Right cardiac atrium (tissue), 5 donors: ENCODE results near the gene TNRC6A. TPM values are rescaled to one million over a fixed set of nuclear protein-coding genes. Genes with fewer than 3 reads are reported as not detected.
"Not testable (repeated sequence)": the region's sequence is repeated elsewhere in the genome, so short reads cannot be mapped to it uniquely, and the experiment has no call there.

Experiments used
- ATAC-seq, 2 donors: fragments of 200-7000 bp; cut with Tn5 transposase; one replicate each; pipeline versions ENCODE4 v1.8.0 to v1.9.1; 2020; ENCODE audit warnings: moderate library complexity in 2 of 2, mild to moderate bottlenecking in 1 of 2
- DNase-seq, 3 donors: peaks; one replicate each; pipeline ENCODE4 v3.0.0-alpha.2; 2020
- H3K27ac ChIP-seq: one replicate; pipeline ENCODE4 v1.5.1; 2013; ENCODE audit warnings: mild to moderate bottlenecking, low read length, control low read depth, moderate library complexity
- H3K27me3 ChIP-seq: one replicate; pipeline ENCODE4 v1.6.1; 2013; ENCODE audit not compliant: control insufficient read depth, insufficient read depth
- H3K4me1 ChIP-seq: one replicate; pipeline ENCODE4 v1.6.1; 2013; ENCODE audit warnings: low read length; ENCODE audit not compliant: control insufficient read depth, insufficient read depth
- H3K4me3 ChIP-seq: one replicate; pipeline ENCODE4 v1.5.1; 2013; ENCODE audit warnings: low read length, control low read depth
- H3K9me3 ChIP-seq: one replicate; pipeline ENCODE4 v1.6.1; 2013; ENCODE audit warnings: low read length; ENCODE audit not compliant: control insufficient read depth
- WGBS: extraction: QIAGEN DNeasy Blood & Tissue Kit; methylation state at CpG from one replicate; pipeline ENCODE4 v1.1.7; 2013; 5-methylcytosine and 5-hydroxymethylcytosine counted together
- intact Hi-C, 4 donors: fragments of 100-400 bp; cut with DNase I; formaldehyde crosslinking; loops; one replicate each; pipeline versions ENCODE4 v1.11.0 to v1.14.0; 2022 to 2023
- polyA plus RNA-seq: library from polyadenylated mRNA; stranded (reverse); fragments of 200-250 nt; gene quantifications from one replicate; pipeline ENCODE4 v1.2.3, GENCODE V29; 2013
- total RNA-seq, 4 donors: library from RNA; stranded (reverse); fragmentation: NEBNext Ultra II Directional; extraction: Animal tissue kit (Norgen Biotek cat#: 25700); gene quantifications; one replicate each; pipeline ENCODE4 v1.2.1, GENCODE V29; 2021
- donor health status: healthy with polysubstance abuse.
- donor health status: DM: no; HTN: yes; CAD: no.
- donor health status: DM: no; HTN: no; CAD: no.
- donor health status: DM: no; HTN: yes; CAD: no; lungs with severe emphysema.
- donor health status: DM: yes; HTN: yes; CAD: no.

TNRC6A gene
- total and polyA plus RNA-seq, 5 donors: 17.6 to 41.2 (median 37.6) TPM

DNA sequence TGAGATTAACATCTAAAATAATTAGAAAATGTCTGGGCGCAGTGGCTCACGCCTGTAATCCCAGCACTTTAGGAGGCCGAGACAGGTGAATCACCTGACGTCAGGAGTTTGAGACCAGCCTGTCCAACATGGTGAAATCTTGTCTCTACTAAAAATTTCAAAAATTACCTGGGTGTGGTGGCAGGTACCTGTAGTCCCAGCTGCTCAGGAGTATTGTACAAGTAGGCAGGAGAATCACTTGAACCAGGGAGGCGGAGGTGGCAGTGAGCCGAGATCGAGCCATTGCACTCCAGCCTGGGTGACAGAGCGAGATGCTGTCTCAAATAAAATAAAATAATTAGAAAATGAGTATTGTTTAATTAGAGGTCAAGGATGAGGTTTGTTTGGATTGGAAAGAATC lies 13.2 kb downstream of the TNRC6A start:
- H3K4me1 ChIP-seq: peaks cover 18% of the 10 kb centered on the region
- intact Hi-C loops, H3K4me3 ChIP-seq, H3K27ac ChIP-seq, ATAC-seq, DNase-seq, H3K9me3 ChIP-seq, H3K27me3 ChIP-seq: not testable (repeated sequence)
- WGBS: 94% methylated on average over 8 of the region's 8 CpGs

DNA sequence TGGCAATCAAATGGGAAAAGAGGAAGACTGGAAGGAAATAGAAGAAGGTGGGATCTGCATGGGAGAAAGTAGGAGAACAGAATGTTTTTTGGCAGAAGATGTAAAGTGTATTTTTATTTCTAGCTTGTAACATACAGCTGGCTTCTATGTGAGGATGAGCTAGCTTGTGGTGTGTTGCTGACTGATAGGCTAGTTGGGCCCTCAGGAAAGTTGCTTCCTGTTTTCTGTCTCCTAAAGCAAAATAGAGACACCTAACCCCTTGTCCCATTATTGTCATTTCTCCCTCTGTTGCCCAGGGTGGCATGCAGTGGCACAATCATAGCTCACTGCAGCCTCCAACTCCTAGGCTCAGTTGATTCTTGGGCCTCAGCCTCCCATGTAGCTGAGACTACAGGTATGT lies 15.9 kb downstream of the TNRC6A start:
- intact Hi-C loops: no loop called here
- H3K9me3 ChIP-seq: no peaks in the 10 kb centered on the region
- H3K4me3 ChIP-seq: no peak overlapping the region
- DNase-seq (no peak), ATAC-seq (no peak)
- no peaks in the 10 kb centered on the region for H3K27me3 ChIP-seq
- no peak overlapping the region for H3K27ac ChIP-seq
- H3K4me1 ChIP-seq: peaks cover 12% of the 10 kb centered on the region

DNA sequence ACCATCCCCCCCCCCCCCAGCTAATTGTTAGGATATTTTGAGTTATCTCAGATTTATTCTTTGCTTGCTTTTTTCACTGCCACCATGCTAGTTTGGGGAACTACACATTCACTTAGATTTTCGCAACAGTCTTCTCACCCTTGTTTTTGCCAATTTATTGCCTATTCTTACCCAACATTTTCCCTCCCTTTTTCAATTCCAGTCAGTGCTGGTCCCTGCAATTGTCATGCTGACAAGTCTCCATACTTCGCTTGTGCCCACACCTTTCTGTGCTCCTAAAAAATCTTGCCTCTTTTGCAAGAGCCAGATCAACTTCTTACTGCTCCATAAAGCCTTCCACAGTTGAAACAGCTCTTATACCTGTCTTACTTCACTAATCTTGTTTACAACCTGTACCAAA lies 16.3 kb downstream of the TNRC6A start:
- ATAC-seq (no peak), DNase-seq (no peak)
- no peaks in the 10 kb centered on the region for H3K9me3 ChIP-seq
- H3K4me3 ChIP-seq: no peak overlapping the region
- intact Hi-C loops: no loop called here
- no peak overlapping the region for H3K27ac ChIP-seq
- H3K4me1 ChIP-seq: peaks cover 12% of the 10 kb centered on the region
- H3K27me3 ChIP-seq: no peaks in the 10 kb centered on the region
- WGBS: 96% methylated on average over 2 of the region's 2 CpGs

DNA sequence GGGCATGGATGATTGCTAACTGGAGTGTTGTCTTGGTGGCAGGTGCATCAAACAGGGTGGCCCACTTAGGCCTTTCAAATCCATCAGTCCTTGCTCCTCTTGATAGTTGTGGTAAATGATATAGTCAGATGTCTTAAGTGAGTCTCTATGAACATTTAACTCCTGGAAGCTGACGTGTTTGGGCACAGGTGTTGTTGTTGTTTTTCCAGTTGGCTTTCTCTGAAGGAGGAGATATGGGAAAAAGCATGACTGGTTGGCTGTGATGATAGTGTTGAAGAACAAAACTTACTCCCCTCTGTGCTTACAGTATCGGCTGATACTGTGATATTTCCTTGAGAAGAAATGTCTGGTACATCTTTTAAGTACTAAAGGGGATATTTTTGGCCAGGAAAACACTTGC lies 18.0 kb downstream of the TNRC6A start:
- WGBS: 44% methylated on average over 2 of the region's 2 CpGs
- intact Hi-C loops: no loop called here
- DNase-seq: no peak
- no peak overlapping the region for H3K27ac ChIP-seq
- H3K9me3 ChIP-seq: no peaks in the 10 kb centered on the region
- ATAC-seq: no peak
- H3K27me3 ChIP-seq: no peaks in the 10 kb centered on the region
- no peak overlapping the region for H3K4me3 ChIP-seq
- H3K4me1 ChIP-seq: peaks cover 14% of the 10 kb centered on the region

DNA sequence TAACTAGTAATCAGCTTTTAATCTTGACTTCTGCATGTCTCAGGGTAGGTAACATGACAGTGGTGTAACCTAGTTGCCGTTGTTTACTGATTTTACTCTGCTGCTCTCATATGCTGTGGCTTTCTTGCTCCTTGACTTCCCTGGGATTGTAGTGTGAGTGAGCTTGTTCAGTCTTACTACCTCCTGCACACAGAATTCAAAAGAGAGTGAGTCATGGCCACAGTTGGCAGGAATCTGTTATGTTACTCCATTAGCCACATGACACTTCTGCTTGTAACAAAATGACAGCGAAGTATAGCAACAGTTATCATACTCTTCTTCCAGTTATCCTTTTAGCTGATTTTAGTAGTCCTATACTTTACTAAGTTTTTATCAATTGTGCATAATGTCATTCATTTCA lies 18.8 kb downstream of the TNRC6A start:
- ATAC-seq: peak; percentile 91 to 93
- intact Hi-C loops: no loop called here
- H3K4me1 ChIP-seq: peaks cover 12% of the 10 kb centered on the region
- DNase-seq: peak in 1 of 3 donors; percentile 49
- H3K9me3 ChIP-seq: no peaks in the 10 kb centered on the region
- H3K27ac ChIP-seq: no peak overlapping the region
- WGBS: 38% methylated on average over 2 of the region's 2 CpGs
- H3K27me3 ChIP-seq: no peaks in the 10 kb centered on the region
- no peak overlapping the region for H3K4me3 ChIP-seq

DNA sequence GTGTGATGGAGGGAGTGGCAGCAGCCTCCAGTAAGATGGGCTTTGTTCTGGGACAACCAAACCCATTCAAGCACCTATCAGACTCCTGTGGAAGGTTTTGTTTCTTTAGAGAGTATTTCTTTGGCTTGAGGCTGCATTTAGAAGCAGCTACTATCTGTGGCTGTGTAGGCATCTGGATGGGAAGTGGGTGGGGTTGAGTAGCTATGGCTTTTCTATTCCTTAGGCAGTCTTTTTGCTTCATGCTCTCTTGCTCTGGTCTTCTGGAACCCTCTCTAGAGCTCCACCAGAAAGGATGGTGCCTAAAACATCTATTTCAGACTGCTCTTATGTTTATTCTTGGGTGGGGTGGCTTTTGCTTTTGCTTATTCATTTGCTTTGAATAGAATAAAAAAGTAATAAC lies 19.9 kb downstream of the TNRC6A start:
- DNase-seq (no peak), ATAC-seq (peak in 1 of 2 donors; percentile 9)
- peaks cover 14% of the 10 kb centered on the region for H3K4me1 ChIP-seq
- H3K27ac ChIP-seq: no peak overlapping the region
- intact Hi-C loops: no loop called here
- H3K4me3 ChIP-seq: no peak overlapping the region
- no peaks in the 10 kb centered on the region for H3K9me3 ChIP-seq
- H3K27me3 ChIP-seq: no peaks in the 10 kb centered on the region

DNA sequence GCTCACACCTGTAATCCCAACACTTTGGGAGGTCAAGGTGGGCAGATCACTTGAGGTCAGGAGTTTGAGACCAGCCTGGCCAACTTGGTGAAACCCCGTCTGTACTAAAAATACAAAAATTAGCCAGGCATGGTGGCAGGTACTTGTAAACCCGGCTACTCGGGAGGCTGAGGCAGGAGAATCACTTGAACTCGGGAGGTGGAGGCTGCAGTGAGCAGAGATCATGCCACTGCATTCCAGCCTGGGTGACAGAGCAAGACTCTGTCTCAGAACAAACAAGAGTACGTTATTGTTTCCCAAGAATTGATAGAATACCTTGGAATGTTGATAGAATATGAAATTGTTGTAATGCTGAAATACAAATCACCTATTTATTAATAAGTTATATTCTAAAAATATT lies 20.4 kb downstream of the TNRC6A start:
- DNase-seq, H3K27ac ChIP-seq, ATAC-seq, H3K27me3 ChIP-seq, intact Hi-C loops, H3K4me3 ChIP-seq, H3K9me3 ChIP-seq: not testable (repeated sequence)
- peaks cover 14% of the 10 kb centered on the region for H3K4me1 ChIP-seq
- WGBS: 95% methylated on average over 5 of the region's 5 CpGs

DNA sequence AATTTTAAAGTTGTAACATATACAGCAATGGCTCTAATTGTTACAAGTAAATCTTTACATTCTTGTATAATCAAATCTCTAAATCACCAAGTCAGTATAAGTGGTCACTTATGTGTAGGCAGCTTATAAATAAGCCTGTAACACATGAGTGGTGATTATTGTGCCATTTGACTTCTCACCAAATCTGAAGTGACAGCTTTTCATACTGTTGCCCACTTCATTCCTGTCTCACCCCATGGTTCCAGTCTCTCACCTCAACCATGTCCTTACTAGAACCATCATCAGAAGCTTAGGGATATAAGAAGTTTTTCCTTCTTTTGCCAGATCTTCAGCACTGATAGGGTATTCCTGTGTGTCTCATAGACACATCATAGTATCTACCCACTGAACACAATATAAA lies 23.5 kb downstream of the TNRC6A start:
- H3K27me3 ChIP-seq: no peaks in the 10 kb centered on the region
- ATAC-seq (peak; percentile 20), DNase-seq (no peak)
- peaks cover 6% of the 10 kb centered on the region for H3K4me1 ChIP-seq
- intact Hi-C loops: no loop called here
- H3K27ac ChIP-seq: no peak overlapping the region
- H3K4me3 ChIP-seq: no peak overlapping the region
- H3K9me3 ChIP-seq: no peaks in the 10 kb centered on the region

DNA sequence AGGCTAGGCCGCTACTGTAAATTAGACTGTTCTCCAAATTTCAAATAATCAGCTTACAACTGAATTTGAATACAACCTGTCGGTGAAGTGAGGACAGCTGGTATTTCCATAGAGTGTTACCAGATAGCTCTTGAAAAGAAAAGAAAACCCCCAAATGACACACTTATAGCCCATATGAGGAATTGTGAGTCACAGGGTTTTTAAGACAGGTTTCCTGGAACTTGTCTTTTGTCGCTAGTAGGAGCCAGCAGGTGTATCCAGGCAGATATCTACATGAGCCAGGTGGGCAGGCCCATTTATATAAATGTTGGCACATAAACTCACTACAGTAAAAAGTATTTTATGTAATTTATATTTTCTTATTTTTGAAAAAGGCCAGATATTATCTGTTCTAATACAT lies 24.0 kb downstream of the TNRC6A start:
- intact Hi-C loops: no loop called here
- H3K4me1 ChIP-seq: peaks cover 8% of the 10 kb centered on the region
- no peak overlapping the region for H3K27ac ChIP-seq
- no peak for ATAC-seq
- no peaks in the 10 kb centered on the region for H3K27me3 ChIP-seq
- no peak for DNase-seq
- H3K4me3 ChIP-seq: no peak overlapping the region
- 86% methylated on average over 3 of the region's 3 CpGs for WGBS
- H3K9me3 ChIP-seq: no peaks in the 10 kb centered on the region

DNA sequence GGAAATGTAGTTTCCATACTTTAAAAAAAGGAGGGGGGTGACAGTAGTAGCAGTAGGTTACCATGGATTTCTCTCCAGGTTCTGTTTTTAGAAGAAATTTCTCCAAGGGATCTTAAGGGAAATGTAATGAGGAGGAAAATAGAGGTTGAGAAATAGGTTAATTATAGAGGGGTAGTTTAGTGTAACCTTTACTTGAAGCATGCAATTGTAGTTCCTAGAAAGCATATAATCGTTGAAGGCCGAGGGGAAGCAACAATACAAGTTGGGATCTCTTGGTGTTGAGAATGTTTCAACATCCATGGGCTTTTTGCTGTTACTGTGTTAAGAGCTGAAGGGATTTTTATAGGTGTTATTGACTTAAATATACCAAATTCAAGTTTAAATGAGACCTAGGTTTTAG lies 25.1 kb downstream of the TNRC6A start:
- DNase-seq (no peak), ATAC-seq (no peak)
- H3K4me3 ChIP-seq: no peak overlapping the region
- intact Hi-C loops: no loop called here
- 87% methylated on average over 2 of the region's 2 CpGs for WGBS
- peaks cover 10% of the 10 kb centered on the region for H3K4me1 ChIP-seq
- H3K27ac ChIP-seq: no peak overlapping the region
- H3K27me3 ChIP-seq: no peaks in the 10 kb centered on the region
- no peaks in the 10 kb centered on the region for H3K9me3 ChIP-seq

DNA sequence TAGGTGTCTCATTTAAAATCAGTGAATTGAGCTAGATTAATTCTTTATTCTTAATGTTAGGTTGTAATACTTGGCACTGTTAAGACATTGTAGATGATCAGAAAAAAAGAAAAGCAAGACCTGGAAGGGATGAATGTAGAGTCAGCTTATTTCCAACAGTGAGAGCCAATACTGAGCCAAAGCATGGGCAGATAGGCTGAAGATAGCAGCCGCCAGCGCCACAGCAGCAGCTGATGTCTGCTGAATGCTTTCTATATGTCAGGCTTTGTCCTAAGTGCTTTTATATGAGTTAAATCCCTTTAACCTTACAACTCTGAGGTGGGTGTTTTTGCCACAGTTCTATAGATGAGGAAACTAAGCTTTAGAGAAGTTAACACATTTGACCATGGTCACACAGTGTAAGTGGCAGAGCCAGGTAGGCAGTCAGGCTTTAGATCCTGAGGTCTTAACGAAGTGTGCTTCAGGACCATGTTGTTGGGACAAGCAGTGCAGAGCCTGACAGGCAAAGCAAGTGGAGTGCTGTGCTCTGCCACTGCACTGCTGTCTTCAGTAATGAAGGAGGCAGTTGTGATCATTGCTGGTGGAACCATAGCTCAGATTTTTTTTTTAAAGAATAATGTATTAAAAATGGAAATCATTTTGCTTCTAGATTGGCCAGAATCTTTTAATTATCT lies 25.9 kb downstream of the TNRC6A start:
- no peaks in the 10 kb centered on the region for H3K9me3 ChIP-seq
- WGBS: 75% methylated on average over 3 of the region's 3 CpGs
- no peak overlapping the region for H3K27ac ChIP-seq
- H3K27me3 ChIP-seq: no peaks in the 10 kb centered on the region
- intact Hi-C loops: no loop called here
- H3K4me3 ChIP-seq: no peak overlapping the region
- no peak for DNase-seq
- peak; percentile 28 to 36 for ATAC-seq
- H3K4me1 ChIP-seq: peaks cover 10% of the 10 kb centered on the region

DNA sequence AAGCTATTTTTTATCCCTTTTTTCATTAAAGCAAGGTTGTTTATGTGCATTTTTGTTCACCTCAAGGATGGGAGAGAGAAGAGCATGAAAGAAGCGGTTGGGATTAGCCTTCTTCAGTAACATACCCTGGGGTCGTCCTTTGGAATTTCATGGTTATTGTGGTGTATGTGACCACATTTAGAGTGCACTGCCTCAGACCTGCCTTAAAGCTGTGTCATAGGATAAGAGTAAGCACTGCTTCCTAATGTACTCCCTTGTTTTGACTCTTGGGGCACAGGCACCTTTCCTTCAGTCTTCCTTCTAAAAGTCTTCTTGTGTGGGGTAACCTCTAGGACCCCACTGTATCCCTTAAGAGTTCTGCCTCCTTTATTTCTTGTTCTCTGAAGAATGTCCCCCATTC lies 28.9 kb downstream of the TNRC6A start:
- H3K4me3 ChIP-seq: no peak overlapping the region
- ATAC-seq (no peak), DNase-seq (no peak)
- 88% methylated on average over 2 of the region's 2 CpGs for WGBS
- no peaks in the 10 kb centered on the region for H3K27me3 ChIP-seq
- intact Hi-C loops: no loop called here
- H3K4me1 ChIP-seq: peaks cover 7% of the 10 kb centered on the region
- no peak overlapping the region for H3K27ac ChIP-seq
- H3K9me3 ChIP-seq: no peaks in the 10 kb centered on the region
